Duodenal mucosa (tissue), 2 donors: ENCODE measurements around the gene NIN.

Experiments used
- H3K27ac ChIP-seq: one replicate; pipeline ENCODE4 v1.7.0; 2013; ENCODE audit warnings: low read depth, low read length
- H3K27me3 ChIP-seq, 2 donors: one replicate each; pipeline ENCODE4 v1.7.0; 2013; ENCODE audit warnings: low read length in 2 of 2, control low read depth in 1 of 2; ENCODE audit not compliant: insufficient read depth in 2 of 2, control insufficient read depth in 1 of 2
- H3K36me3 ChIP-seq, 2 donors: one replicate each; pipeline ENCODE4 v1.7.0; 2013; ENCODE audit warnings: low read length in 2 of 2, control low read depth in 1 of 2; ENCODE audit not compliant: insufficient read depth in 2 of 2, control insufficient read depth in 1 of 2
- H3K4me1 ChIP-seq, 2 donors: one replicate each; pipeline ENCODE4 v1.7.0; 2013; ENCODE audit warnings: low read length in 2 of 2, control low read depth in 1 of 2; ENCODE audit not compliant: insufficient read depth in 2 of 2, control insufficient read depth in 1 of 2
- H3K4me3 ChIP-seq, 2 donors: one replicate each; pipeline ENCODE4 v1.7.0; 2013; ENCODE audit warnings: low read length in 2 of 2, low read depth in 1 of 2
- H3K9ac ChIP-seq, 2 donors: one replicate each; pipeline ENCODE4 v1.7.0; 2013; ENCODE audit warnings: low read length in 2 of 2, low read depth in 1 of 2
- H3K9me3 ChIP-seq, 2 donors: one replicate each; pipeline ENCODE4 v1.7.0; 2013; ENCODE audit warnings: low read length in 2 of 2, control low read depth in 1 of 2; ENCODE audit not compliant: control insufficient read depth in 1 of 2

NIN gene

GRCh38 chr14:50794068-50794645 lies 36.8 kb downstream of the NIN start:
- Histone ChIP-seq H3K9ac (no peak overlapping the region), H3K27me3 (no peaks in the 10 kb centered on the region), H3K27ac (no peak overlapping the region), H3K4me1 (peaks cover 4 to 11% of the 10 kb centered on the region in 2 donors), H3K4me3 (no peak overlapping the region), H3K9me3 (no peaks in the 10 kb centered on the region), H3K36me3 (no peaks in the 10 kb centered on the region)

DNA sequence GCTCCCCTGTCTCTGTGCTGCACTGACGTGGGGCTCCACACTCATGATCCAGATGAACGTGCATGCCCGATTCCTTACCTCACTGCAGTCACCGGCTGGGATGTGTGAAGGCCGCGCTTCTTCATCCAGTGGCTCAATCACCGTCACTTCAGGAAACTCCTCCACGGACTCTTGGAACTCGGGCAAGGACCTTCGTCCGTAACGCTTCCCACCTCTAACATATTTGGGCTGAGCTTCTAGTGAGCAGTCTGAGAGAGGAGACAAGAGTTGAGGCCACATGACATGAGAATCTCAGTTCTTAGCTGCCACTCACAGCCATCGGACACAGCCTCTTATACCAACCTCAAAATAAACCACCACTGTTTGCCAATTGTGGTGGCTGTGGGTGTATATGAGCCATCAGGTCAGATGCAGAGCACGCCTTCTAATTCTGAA lies 38.3 kb downstream of the NIN start:
- Histone ChIP-seq H3K36me3 (no peaks in the 10 kb centered on the region), H3K4me3 (no peak overlapping the region), H3K27ac (no peak overlapping the region), H3K4me1 (peaks cover 4 to 11% of the 10 kb centered on the region in 2 donors), H3K9ac (no peak overlapping the region), H3K9me3 (no peaks in the 10 kb centered on the region), H3K27me3 (no peaks in the 10 kb centered on the region)

GRCh38 chr14:50792051-50792477 lies 38.9 kb downstream of the NIN start:
- Histone ChIP-seq H3K36me3 (no peaks in the 10 kb centered on the region), H3K27me3 (no peaks in the 10 kb centered on the region), H3K27ac (no peak overlapping the region), H3K4me1 (peaks cover 4 to 11% of the 10 kb centered on the region in 2 donors), H3K9me3 (no peaks in the 10 kb centered on the region), H3K4me3 (no peak overlapping the region), H3K9ac (no peak overlapping the region)

DNA sequence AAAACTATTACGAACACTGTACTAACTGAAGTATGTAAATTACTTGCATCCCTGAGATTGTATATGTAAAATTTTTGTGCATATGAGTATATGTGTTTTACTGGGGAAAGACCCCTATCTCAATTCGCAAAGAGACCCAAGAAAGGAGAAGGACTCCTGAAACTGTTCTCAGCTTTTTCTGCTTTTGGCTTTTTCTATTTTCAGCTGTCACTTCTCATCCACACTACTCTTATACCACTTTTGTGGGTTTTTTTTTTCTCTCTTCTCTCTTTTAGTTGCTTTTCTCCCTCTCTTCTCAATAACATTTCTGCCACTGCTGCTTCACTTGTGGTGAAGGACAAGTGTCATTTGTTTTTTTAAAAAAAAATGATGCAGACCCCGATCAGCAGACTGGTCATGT lies 39.8 kb downstream of the NIN start:
- Histone ChIP-seq H3K4me1 (peaks cover 4 to 9% of the 10 kb centered on the region in 2 donors), H3K4me3 (no peak overlapping the region), H3K9ac (no peak overlapping the region), H3K27me3 (no peaks in the 10 kb centered on the region), H3K36me3 (no peaks in the 10 kb centered on the region), H3K9me3 (no peaks in the 10 kb centered on the region), H3K27ac (no peak overlapping the region)

- Histone ChIP-seq H3K4me1 (peaks cover 4 to 10% of the 10 kb centered on the region in 2 donors), H3K36me3 (no peaks in the 10 kb centered on the region), H3K9ac (no peak overlapping the region), H3K27ac (no peak overlapping the region), H3K4me3 (no peak overlapping the region), H3K27me3 (no peaks in the 10 kb centered on the region), H3K9me3 (no peaks in the 10 kb centered on the region)
These were observed 40.4 kb downstream of the NIN start for GRCh38 chr14:50790589-50790988.

DNA sequence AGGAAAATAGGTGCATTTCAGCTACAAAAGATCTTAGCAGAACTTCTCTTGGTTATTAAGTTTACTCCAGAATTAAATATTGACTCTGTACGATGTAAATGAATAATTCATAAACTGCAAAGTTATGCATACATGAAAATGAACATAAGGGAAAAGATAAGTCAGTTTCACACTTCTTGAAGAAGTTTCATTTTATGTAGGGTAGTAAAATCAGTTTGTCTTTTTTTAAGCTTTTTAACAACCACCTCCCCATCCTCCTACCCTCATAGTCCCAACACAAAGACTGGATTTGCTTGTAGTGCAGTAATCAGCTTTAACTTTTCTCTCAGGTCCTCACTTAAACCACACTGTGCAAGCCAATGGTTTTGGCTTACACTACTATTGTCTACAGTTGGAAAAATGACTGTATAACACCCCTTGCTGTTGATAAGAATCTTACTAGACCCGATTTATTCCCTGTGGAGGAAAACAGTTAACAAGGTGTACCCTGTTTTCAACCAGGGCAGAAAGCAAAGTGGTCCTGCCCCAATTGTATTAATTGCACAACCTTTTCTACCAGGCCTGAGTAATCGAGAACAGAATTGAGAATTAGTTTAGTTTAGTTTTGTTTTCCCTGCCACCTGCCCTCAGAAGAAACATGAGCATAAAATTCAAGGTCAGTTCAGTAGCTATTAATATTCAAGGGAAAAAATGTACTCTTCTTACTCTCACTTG lies 44.1 kb downstream of the NIN start:
- Histone ChIP-seq H3K4me3 (no peak overlapping the region), H3K36me3 (no peaks in the 10 kb centered on the region), H3K9ac (no peak overlapping the region), H3K27ac (no peak overlapping the region), H3K27me3 (no peaks in the 10 kb centered on the region), H3K4me1 (peaks cover 3 to 5% of the 10 kb centered on the region in 2 donors), H3K9me3 (no peaks in the 10 kb centered on the region)

GRCh38 chr14:50785457-50786063 lies 45.4 kb downstream of the NIN start:
- Histone ChIP-seq H3K36me3 (no peaks in the 10 kb centered on the region), H3K4me3 (no peak overlapping the region), H3K9ac (no peak overlapping the region), H3K4me1 (peaks cover 3 to 5% of the 10 kb centered on the region in 2 donors), H3K9me3 (no peaks in the 10 kb centered on the region), H3K27me3 (no peaks in the 10 kb centered on the region), H3K27ac (no peak overlapping the region)

- no peak overlapping the region for H3K4me3 ChIP-seq
- no peak overlapping the region for H3K9ac ChIP-seq
- peaks cover 3 to 5% of the 10 kb centered on the region in 2 donors for H3K4me1 ChIP-seq
- no peaks in the 10 kb centered on the region for H3K27me3 ChIP-seq
- no peak overlapping the region for H3K27ac ChIP-seq
- H3K36me3 ChIP-seq = no peaks in the 10 kb centered on the region
- H3K9me3 ChIP-seq = no peaks in the 10 kb centered on the region
These were observed 46.1 kb downstream of the NIN start for GRCh38 chr14:50784683-50785456.

DNA sequence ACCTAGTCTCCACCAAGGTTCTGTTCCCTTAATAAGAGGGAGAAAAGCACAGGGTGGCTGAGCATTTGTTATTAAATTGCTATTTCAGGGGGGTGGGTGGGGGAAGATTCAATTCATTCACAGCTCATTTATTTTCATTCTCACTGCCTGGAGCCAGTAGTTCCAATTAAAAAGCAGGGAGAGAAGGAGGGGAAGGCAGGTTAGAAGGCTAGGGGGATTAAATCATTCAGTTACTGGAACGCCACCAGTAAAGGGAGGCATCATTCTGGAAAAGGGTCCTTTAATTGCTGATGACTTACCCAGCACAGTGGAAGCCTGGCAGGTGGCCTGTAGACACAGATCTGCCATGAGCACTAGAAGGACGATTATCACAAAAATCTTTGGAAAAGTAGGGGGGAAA lies 47.4 kb downstream of the NIN start:
- Histone ChIP-seq H3K9me3 (no peaks in the 10 kb centered on the region), H3K27ac (no peak overlapping the region), H3K4me3 (no peak overlapping the region), H3K4me1 (peaks cover 3 to 5% of the 10 kb centered on the region in 2 donors), H3K9ac (no peak overlapping the region), H3K27me3 (no peaks in the 10 kb centered on the region), H3K36me3 (no peaks in the 10 kb centered on the region)

DNA sequence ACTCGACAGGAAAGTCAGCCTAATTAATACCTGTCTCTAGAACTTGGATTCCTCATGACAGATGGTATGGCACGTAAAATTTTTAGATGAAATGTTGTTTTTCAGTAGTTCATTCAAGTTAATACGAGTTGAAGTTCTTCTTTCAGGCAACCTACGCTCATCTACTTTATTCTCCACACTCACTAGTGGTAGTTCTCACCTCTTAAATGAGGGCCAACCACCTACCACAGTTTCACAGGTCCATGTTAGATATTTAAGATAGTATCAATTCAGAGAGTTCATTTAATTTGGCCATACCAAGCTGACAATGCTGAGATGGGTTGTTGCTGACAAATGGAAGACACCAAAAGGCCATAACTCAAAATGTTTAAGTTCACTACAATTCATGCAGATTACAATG lies 50.6 kb downstream of the NIN start:
- H3K9me3 ChIP-seq = no peaks in the 10 kb centered on the region
- no peaks in the 10 kb centered on the region for H3K27me3 ChIP-seq
- H3K9ac ChIP-seq = no peak overlapping the region
- no peak overlapping the region for H3K4me3 ChIP-seq
- peaks cover 0 to 5% of the 10 kb centered on the region in 2 donors for H3K4me1 ChIP-seq
- H3K36me3 ChIP-seq = peaks cover 0 to 7% of the 10 kb centered on the region in 2 donors
- H3K27ac ChIP-seq = no peak overlapping the region
